Memory B cell (primary cell): ENCODE measurements around the gene ILF3.
"Not testable (repeated sequence)": the region's sequence is repeated elsewhere in the genome, so short reads cannot be mapped to it uniquely, and the experiment has no call there.

ENCODE experiments used
- ATAC-seq: fragments of 150-1000 bp; cut with Tn5 transposase; 2 replicates; pipeline ENCODE4 v1.10.0; 2021; ENCODE audit warnings: low read depth, mild to moderate bottlenecking, moderate library complexity
- DNase-seq, 2 donors: peaks; one replicate each; pipeline ENCODE4 v3.0.0; 2022; ENCODE audit warnings: low spot score in 2 of 2
- H3K27ac Mint-ChIP-seq: one replicate; pipeline ENCODE4 v1.8.0; 2022; ENCODE audit warnings: mild to moderate bottlenecking, moderate library complexity, mixed read lengths
- H3K27me3 Mint-ChIP-seq: one replicate; pipeline ENCODE4 v1.8.0; 2022; ENCODE audit warnings: mixed read lengths
- H3K36me3 Mint-ChIP-seq: one replicate; pipeline ENCODE4 v1.8.0; 2022; ENCODE audit warnings: mild to moderate bottlenecking, mixed read lengths
- H3K4me1 Mint-ChIP-seq: one replicate; pipeline ENCODE4 v1.8.0; 2022; ENCODE audit warnings: mixed read lengths
- H3K4me3 Mint-ChIP-seq: one replicate; pipeline ENCODE4 v1.8.0; 2022; ENCODE audit warnings: mild to moderate bottlenecking, moderate library complexity, mixed read lengths
- H3K9me3 Mint-ChIP-seq: one replicate; pipeline ENCODE4 v1.8.0; 2022; ENCODE audit warnings: mixed read lengths

The ILF3 gene

GRCh38 chr19:10651851-10652250 lies 2.3 kb upstream of the ILF3 start:
- Mint-ChIP-seq H3K27me3 (no peaks in the 10 kb centered on the region), H3K4me3 (peak overlapping the region; percentile 14), H3K4me1 (peaks cover 22% of the 10 kb centered on the region), H3K9me3 (no peaks in the 10 kb centered on the region), H3K36me3 (peaks cover 3% of the 10 kb centered on the region), H3K27ac (peak overlapping the region; percentile 98)
- ATAC-seq, result no peak
- DNase-seq, result no peak

- no peak for DNase-seq
- ATAC-seq, result no peak
- Mint-ChIP-seq H3K27me3 (no peaks in the 10 kb centered on the region), H3K9me3 (no peaks in the 10 kb centered on the region), H3K27ac (peak overlapping the region; percentile 98), H3K4me1 (peaks cover 24% of the 10 kb centered on the region), H3K36me3 (peaks cover 6% of the 10 kb centered on the region), H3K4me3 (peak overlapping the region; percentile 89)
Observed at GRCh38 chr19:10653482-10653731, 739 bp upstream of the ILF3 start.

DNA sequence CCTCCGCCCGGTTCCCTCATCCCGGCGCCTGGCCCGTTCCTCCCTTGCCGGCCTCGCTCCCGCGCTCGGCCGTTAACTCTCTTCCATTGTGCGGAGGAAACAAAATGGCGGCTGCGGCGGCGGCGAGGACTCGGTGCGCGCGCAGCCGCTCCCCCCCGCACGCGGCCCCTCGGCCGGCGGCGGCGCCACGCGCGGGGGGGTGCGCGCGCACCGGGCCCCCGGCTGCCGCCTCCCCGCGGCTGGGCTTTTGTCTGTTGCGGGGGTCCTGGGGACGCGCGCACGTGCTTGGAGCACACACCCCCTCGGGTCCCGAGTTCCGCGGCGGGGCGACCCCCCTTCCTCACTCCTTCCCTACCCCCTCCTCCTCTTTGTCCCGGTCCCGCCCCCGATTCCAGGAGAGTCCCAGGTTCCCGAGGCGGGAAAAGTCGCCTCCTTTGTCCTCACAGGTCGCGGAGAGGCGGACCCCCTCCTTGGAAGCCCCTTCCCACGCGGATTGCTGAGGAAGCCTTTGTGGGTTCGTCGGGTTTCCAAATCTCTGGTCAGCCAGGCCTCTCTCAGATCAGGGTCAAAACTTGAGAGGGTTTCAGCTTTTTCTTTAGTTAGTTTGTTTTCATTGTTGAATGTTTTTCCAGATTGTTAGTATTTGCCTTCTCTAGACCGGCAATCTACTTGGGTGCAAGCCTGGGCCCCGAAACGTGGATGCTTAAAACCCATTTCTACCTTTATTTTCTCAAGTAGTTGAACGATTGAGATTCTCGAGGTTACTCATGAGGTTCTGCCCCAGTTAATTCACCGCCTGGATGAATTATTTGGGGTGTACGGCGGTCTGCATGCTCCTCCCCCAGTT lies 687 bp downstream of the ILF3 start:
- no peaks in the 10 kb centered on the region for H3K27me3 Mint-ChIP-seq
- DNase-seq, result no peak
- ATAC-seq, result peak; percentile 16
- H3K4me3 Mint-ChIP-seq, result peak overlapping the region; percentile 93
- no peaks in the 10 kb centered on the region for H3K9me3 Mint-ChIP-seq
- H3K27ac Mint-ChIP-seq, result peak overlapping the region; percentile 98
- peaks cover 6% of the 10 kb centered on the region for H3K36me3 Mint-ChIP-seq
- peaks cover 23% of the 10 kb centered on the region for H3K4me1 Mint-ChIP-seq

GRCh38 chr19:10655457-10656312 lies 1.5 kb downstream of the ILF3 start:
- Mint-ChIP-seq H3K4me3 (peak overlapping the region; percentile 93), H3K36me3 (peaks cover 8% of the 10 kb centered on the region), H3K27me3 (no peaks in the 10 kb centered on the region), H3K27ac (peak overlapping the region; percentile 98), H3K9me3 (no peaks in the 10 kb centered on the region), H3K4me1 (peaks cover 27% of the 10 kb centered on the region)
- ATAC-seq (no peak), DNase-seq (no peak)

DNA sequence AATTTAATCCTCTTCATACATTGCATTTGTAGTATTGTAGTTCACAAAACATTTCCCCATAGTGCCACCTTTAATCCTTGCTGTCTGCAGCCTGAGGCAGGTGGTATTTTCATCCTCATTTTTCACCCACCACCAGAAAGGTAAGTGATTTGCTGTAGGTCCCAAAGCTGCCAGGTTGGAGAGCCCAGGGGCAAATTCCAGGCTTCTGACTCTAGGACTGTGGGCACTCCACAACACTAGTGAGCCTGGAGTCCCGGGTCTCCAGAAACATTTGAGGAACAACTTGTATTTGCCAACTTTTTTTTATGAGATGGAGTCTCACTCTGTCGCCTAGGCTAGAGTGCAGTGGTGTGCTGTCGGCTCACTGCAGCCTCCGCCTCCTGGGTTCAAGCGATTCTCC lies 6.2 kb downstream of the ILF3 start:
- Mint-ChIP-seq H3K4me3 (peak overlapping the region; percentile 33), H3K36me3 (peaks cover 5% of the 10 kb centered on the region), H3K27me3 (no peaks in the 10 kb centered on the region), H3K4me1 (peaks cover 35% of the 10 kb centered on the region), H3K9me3 (no peaks in the 10 kb centered on the region), H3K27ac (no peak overlapping the region)
- ATAC-seq, result no peak
- no peak for DNase-seq

DNA sequence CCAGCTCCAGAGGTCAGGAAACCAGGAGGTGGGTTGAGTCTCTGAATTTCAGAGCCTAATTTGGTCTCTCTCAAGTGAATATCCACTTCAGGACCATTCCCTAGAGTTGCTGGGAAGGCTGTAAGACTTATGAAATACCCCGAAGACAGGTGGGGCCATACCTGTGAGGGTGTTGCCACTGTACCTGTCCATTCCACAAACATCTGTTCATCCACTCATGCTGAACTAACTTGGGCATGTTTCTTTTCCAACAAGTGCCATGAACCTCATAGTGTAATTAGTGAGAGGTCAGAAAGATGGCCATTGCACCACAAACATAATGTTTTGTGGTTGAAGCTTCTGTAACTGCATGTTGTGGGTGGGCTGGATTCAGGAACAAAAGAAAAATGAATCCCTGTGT lies 7.8 kb downstream of the ILF3 start:
- H3K27ac Mint-ChIP-seq, result peak overlapping the region; percentile 87
- no peak for DNase-seq
- peaks cover 29% of the 10 kb centered on the region for H3K4me1 Mint-ChIP-seq
- H3K36me3 Mint-ChIP-seq, result peaks cover 4% of the 10 kb centered on the region
- no peak for ATAC-seq
- H3K27me3 Mint-ChIP-seq, result no peaks in the 10 kb centered on the region
- H3K9me3 Mint-ChIP-seq, result no peaks in the 10 kb centered on the region
- peak overlapping the region; percentile 78 for H3K4me3 Mint-ChIP-seq

GRCh38 chr19:10662384-10663251 lies 8.5 kb downstream of the ILF3 start:
- peak overlapping the region; percentile 78 for H3K4me3 Mint-ChIP-seq
- peaks cover 29% of the 10 kb centered on the region for H3K4me1 Mint-ChIP-seq
- H3K27me3 Mint-ChIP-seq, result no peaks in the 10 kb centered on the region
- peak overlapping the region; percentile 87 for H3K27ac Mint-ChIP-seq
- no peaks in the 10 kb centered on the region for H3K9me3 Mint-ChIP-seq
- H3K36me3 Mint-ChIP-seq, result peaks cover 2% of the 10 kb centered on the region
- ATAC-seq (peak; percentile 50), DNase-seq (no peak)

DNA sequence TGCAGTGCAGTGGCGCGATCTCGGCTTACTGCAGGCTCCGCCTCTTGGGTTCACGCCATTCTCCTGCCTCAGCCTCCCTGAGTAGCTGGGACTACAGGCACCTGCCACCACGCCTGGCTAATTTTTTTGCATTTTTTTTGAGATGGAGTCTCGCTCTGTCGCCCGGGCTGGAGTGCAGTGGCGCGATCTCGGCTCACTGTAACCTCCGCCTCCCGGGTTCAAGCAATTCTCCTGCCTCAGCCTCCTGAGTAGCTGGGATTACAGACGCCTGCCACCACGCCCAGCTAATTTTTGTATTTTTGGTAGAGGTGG lies 9.1 kb downstream of the ILF3 start:
- H3K4me3 Mint-ChIP-seq, result peak overlapping the region; percentile 78
- not testable (repeated sequence) for H3K27me3 Mint-ChIP-seq, DNase-seq, H3K9me3 Mint-ChIP-seq, H3K36me3 Mint-ChIP-seq
- peak overlapping the region; percentile 87 for H3K27ac Mint-ChIP-seq
- ATAC-seq, result peak; percentile 67
- H3K4me1 Mint-ChIP-seq, result peaks cover 35% of the 10 kb centered on the region

GRCh38 chr19:10667867-10668266 lies 13.7 kb downstream of the ILF3 start:
- Mint-ChIP-seq H3K27ac (no peak overlapping the region), H3K9me3 (no peaks in the 10 kb centered on the region), H3K27me3 (no peaks in the 10 kb centered on the region), H3K4me1 (peaks cover 40% of the 10 kb centered on the region), H3K4me3 (no peak overlapping the region), H3K36me3 (peaks cover 7% of the 10 kb centered on the region)
- ATAC-seq, result no peak
- DNase-seq, result no peak

DNA sequence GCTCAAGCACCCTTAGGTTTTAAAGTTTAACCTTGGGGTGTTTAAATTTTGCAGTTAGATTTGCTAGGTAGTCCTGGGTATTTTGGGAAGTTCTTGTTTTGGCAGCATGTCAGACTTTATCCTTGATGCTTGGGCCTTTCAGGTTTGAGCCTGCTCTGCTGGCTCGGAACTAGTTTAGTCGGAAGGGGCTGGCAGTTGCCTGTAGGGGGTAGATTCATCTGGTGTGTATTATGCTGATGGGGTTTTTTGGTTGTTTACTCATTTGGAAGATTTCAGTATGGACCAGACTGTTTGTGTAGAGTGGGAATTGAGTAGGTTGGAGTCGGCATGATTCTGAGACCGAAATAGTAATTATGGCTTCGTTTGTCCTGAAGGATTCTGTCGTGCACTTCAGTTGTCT lies 15.1 kb downstream of the ILF3 start:
- Mint-ChIP-seq H3K27ac (peak overlapping the region; percentile 32), H3K4me3 (no peak overlapping the region), H3K9me3 (no peaks in the 10 kb centered on the region), H3K27me3 (no peaks in the 10 kb centered on the region), H3K36me3 (peaks cover 7% of the 10 kb centered on the region), H3K4me1 (peaks cover 33% of the 10 kb centered on the region)
- no peak for DNase-seq
- ATAC-seq, result no peak

GRCh38 chr19:10670182-10670581 lies 16.0 kb downstream of the ILF3 start:
- DNase-seq (no peak), ATAC-seq (no peak)
- H3K9me3 Mint-ChIP-seq, result no peaks in the 10 kb centered on the region
- H3K4me3 Mint-ChIP-seq, result no peak overlapping the region
- peaks cover 33% of the 10 kb centered on the region for H3K4me1 Mint-ChIP-seq
- H3K27me3 Mint-ChIP-seq, result no peaks in the 10 kb centered on the region
- H3K27ac Mint-ChIP-seq, result no peak overlapping the region
- peaks cover 7% of the 10 kb centered on the region for H3K36me3 Mint-ChIP-seq

DNA sequence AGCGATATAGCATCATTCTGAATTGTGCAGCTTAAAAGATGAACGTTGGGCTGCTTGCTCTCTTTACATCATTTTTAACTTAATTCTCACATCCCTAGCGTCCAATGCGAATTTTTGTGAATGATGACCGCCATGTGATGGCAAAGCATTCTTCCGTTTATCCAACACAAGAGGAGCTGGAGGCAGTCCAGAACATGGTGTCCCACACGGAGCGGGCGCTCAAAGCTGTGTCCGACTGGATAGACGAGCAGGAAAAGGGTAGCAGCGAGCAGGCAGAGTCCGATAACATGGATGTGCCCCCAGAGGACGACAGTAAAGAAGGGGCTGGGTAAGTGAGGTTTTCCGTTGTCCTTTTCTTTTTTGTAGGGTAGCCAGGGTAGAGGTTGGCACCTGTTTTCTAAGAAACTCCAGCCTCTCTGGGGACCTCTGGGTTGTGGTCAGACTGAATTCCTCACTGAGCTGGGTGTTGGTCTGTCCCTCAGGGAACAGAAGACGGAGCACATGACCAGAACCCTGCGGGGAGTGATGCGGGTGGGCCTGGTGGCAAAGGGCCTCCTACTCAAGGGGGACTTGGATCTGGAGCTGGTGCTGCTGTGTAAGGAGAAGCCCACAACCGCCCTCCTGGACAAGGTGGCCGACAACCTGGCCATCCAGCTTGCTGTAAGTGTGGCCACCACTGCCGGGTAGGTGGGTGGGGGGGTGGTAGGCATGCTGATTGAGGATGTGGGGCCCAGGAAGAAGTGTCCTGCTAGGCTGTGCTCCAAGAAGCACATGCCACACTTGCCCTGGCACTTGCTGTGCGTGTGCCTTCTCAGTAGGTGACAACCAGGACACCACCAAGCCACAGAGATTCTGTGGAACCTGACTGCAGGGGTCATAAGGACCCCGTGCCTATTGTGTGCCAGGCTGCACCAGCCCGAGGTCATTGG lies 17.0 kb downstream of the ILF3 start:
- Mint-ChIP-seq H3K4me1 (peaks cover 32% of the 10 kb centered on the region), H3K9me3 (no peaks in the 10 kb centered on the region), H3K4me3 (no peak overlapping the region), H3K27me3 (no peaks in the 10 kb centered on the region), H3K36me3 (peaks cover 10% of the 10 kb centered on the region), H3K27ac (peak overlapping the region; percentile 71)
- ATAC-seq, result no peak
- DNase-seq, result no peak

- peaks cover 12% of the 10 kb centered on the region for H3K36me3 Mint-ChIP-seq
- not testable (repeated sequence) for DNase-seq, H3K27me3 Mint-ChIP-seq, H3K4me3 Mint-ChIP-seq, ATAC-seq, H3K9me3 Mint-ChIP-seq, H3K27ac Mint-ChIP-seq
- H3K4me1 Mint-ChIP-seq, result peaks cover 28% of the 10 kb centered on the region
Observed at GRCh38 chr19:10671922-10672321, 17.8 kb downstream of the ILF3 start.
